NCI-H128 (cell line): Measurements from ENCODE around the gene NPEPL1.

Experiments
- DNase-seq: peaks from one replicate; lab custom pipeline; 2025; ENCODE audit not compliant: unreplicated experiment; lab: John Stamatoyannopoulos, UW

NPEPL1 gene

DNA sequence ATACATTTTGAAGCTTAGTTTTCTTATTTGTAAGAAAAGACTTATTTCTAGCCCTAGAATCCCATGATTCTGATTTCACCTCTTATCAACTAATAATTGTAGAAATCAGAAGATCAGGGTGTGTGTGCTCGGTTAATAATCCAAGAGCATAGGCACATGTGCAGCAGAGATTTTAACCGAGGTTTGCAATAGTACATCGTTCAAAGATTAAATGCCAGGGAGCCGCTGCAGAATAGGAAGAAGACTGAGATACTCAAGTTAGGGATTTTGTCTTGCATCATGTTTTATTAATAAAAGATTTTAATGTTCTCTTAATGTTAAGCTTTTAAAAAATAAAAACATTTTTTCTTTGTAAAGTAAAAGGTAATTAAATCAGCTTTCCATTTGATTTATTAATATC is 34.6 kb upstream of the NPEPL1 start:
- no peak for DNase-seq

DNA sequence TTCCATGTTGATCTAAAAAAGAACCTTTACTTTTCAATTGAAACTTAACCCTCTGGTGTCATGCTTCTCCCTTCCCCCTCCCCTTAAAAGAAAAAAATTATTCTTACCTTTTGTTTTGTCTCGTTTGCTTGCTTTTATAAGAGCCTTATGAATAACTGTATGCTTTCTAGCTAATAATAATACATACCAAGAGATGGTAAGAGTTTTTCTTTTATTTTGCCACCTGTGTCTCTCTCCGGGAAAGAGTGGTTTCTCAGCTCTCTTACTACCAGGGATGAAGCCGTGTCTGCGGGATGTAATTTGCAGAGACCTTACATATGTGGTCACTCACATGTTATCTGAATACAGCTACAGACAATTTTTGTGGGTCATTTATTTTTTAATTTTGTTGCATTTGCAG is 33.8 kb upstream of the NPEPL1 start:
- DNase-seq: no peak

DNA sequence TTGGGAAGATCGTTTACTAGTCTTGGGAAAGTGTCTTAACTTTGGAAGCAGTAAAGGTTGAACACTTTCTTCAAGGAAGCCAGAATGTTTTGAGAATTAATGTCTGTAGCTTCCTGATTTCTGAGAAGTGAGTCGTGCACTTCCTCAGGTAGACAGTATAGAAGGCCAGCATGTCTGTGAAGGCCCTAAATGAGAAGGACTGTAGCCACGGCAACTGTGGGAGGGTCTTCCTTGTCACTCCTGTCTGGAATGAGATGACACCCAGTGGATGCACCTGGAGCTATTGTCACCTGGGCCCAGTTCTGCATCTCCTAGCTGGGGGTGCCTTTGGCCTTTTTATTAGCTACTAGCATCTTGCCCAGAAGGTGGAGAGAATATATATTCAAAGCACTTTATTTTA is 32.8 kb upstream of the NPEPL1 start:
- DNase-seq: no peak

DNA sequence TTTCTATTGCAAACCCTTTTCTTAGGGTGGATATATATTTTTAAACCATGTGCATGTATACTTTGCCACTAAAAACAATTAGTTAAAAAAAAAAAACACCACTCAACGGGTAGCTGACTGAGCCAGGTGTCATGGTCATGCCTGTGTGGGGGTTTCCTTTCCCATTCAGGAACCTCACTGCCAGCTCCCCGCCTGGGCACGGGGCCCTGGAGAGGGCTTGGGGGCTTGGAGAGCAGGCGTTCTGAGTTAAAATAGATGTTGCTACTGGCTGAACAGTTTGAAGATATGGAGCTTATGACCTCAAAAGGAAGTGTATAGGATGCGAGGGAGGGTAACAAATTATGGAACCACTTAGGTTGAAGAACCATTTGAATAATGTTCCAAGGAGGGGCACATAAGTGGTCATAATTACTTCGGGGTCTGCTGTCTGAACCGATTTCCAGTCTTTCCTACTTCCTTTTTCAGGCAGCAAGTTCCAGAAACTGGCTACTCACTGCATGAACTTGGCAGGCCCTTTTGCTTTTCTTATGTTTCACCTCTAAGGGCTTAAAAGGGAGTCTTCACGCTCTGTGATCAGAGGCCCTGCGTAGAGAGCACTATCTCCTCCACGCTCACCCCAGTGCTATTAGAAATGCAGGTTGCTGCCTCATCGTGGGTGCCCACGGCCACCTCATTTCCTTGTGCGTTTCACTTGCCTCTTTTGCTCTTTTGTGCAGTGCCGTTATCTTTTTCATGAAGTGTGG is 31.6 kb upstream of the NPEPL1 start:
- no peak for DNase-seq

DNA sequence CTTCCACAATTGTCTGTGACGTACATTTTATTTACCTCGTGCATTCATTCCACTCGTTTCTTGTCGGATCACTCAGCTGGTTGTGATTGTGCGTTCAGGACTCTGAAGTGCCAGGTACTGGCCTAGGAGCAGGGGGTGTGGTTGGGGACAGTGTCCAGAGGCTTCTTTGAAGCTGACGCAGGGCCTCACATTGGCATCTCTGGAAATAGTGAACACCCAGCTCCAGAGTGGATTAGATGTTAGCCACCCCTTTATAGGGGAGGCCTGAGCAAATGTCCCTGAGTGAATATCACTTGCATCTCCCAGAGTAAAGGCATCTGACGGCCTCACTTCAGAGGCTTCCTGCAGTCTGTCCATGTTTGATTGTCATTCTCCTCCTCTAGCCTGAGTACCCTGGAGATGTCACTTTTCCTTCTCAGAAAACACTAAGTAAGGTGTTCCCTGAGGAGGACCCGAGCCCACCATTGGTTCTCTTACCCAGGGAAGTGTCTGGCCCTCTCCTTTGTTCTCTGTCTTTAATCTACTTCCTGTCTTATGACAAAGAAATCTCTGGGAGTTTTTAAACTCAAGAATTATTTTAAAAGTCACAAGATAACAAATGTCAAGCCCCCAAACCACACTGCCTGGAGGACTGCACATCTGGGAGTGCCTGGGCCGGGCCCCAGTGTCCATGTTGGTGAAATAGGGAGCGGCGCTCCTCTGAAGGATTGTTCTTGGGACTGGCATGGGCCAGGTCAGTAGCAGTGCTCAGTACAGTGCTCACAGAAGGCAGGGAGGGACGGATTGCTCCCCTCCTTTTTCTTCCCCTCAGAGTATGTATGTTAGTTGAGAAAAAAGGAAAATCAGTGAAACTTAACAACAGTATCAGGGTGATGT is 30.8 kb upstream of the NPEPL1 start:
- DNase-seq: no peak

DNA sequence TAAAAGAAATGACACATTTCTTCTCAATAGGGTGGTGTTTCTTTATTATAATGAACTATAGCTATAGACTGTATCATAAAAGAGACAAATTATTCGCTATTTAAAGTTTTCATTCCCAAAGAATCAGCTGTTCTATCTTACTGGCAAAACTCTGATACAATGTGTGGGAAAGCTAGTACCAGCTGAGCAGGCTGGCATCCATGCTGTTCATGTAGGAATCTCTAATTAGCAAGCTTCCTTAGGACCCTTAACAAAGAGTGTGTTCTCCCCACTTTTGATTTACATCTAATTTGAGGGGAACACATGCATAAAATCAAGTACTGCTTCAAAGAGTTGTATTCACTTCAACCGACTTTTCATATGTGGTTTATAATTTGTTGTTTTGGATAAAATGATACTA is 28.3 kb upstream of the NPEPL1 start:
- DNase-seq: no peak

DNA sequence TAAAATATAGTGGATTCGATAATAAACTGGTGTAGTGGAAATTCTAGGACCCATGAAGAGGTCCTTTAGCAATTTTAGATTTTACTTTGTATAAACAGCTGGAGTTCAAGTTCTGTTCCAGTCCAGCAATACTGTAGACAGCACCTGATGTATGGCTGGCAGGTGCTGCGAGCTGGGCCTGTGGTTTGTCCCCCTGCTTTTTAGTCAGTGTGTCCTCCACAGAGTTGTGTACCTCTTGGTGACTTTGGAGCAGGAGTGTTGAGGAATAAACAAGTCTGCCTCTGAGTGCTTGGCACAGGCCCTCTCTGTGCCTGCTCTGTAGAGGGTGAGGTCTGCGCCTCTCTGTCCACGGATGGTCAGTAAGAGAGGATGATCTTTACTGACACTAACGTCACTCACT is 27.7 kb upstream of the NPEPL1 start:
- no peak for DNase-seq

DNA sequence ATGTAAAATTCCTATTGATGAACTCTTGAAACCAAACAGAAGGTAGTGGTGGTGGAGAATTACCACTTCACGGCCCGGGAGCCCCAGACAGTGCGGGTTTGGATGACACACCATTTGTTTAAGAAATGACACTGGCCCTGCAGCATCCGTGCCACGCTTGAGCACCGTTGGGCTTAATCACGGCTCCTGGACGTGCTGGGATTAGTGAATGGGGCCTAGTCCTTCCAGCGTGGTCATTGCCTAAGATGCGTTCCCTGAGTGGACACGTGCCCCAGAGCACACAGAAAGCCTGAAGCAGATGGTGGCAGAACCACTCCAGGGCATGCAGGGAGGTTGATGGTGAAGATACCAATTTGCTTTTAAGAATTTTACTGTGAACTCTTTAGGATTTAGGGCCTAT is 27.0 kb upstream of the NPEPL1 start:
- no peak for DNase-seq

DNA sequence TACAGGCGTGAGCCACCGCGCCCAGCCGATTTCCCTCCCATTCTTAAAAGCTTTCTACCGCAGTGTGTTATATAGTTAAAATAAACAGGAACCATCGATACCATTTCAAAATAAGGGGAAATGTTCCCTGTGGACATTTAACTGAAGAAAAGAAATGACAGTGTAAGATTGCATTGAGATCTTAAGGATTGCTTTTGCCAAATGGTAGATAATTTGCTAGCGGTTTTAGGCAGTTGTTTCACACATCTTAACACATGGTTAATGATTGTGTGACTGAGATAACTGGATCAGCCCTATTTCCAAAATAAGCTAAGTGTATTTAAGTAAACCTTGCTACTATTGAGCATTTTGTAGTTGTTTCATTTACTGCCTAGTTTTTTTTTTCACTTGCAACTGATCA is 25.9 kb upstream of the NPEPL1 start:
- DNase-seq: no peak

DNA sequence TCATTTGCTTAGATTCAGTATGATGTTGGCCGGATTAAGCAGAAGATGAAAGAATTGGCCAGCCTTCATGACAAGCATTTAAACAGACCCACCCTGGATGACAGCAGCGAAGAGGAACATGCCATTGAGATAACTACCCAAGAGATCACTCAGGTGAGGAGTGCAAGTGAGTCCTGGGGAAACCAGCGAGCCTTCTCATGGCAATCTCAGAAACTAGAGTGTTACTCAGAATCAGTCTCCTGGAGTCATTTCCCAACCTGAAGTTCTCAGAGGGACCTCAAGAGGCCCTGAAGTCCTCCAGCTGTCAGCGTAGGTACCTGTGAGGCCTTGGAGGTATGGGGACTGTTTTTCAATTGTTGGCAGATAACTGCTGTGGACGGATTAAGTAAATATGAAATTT is 24.6 kb upstream of the NPEPL1 start:
- DNase-seq: no peak

DNA sequence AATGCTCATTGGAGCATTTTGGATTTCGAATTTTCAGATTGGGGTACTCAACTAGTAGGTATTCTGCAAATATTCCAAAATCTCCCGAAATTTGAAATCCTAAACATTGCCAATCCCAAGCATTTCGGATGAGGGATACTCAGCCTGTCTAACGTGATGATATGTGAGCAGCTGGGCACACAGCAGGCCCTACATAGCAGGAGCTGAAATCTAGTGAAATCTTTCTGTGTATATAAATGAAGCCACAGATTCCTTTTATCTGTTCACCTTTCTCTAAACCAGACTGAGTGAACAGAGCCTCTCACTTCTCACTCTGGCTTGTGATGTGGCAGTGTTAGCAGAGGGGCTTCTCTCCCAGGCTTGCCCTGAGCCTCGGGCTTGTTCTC is 23.7 kb upstream of the NPEPL1 start:
- no peak for DNase-seq

DNA sequence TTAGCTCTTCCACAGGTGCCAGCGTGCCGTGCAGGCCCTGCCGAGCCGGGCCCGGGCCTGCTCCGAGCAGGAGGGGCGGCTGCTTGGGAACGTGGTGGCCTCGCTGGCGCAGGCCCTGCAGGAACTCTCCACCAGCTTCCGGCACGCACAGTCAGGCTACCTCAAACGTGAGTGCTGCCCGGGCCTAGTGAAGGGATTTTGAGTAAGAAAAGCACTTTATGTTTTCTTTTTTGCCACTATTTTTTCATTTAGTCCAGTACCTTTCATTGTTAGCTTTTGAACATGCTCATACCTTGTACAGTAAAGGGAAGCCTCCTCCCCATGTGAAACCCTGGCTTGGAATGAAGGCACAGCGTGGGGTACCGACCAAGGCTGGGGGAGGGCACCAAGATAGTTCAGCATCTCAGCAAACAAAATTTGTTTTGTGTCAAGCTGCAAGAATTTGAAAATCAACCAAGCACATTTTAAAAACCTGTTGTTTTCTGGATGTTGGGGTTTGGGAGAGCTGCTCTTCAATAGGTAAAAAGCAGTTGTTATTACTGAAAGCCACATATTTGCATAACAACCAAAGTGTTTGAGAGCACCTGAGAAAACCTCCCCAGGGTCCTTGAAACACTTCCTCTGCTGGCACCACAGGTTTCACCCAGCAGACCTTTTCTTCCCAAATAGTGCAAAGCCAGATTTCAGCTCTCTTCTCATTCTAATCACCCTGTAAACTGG is 23.2 kb upstream of the NPEPL1 start:
- DNase-seq: no peak

DNA sequence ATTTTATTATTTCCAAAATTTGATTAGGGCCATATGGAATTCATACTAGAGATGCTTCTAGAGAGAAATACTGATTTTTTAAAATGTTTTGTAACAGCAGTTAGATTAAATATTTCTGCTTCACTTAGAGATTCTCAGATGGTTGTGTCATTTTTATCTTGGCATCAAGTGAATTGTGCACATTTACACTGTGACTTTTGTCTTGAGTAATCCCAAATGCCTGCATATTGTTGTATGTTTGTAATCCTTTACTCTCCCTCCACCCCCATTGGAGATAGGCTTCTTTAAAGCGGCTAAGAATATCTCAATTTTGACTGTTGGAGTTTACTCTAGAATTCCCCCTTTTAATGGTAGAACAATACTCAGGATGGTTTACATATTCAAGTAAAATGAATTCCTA is 22.5 kb upstream of the NPEPL1 start:
- DNase-seq: no peak

DNA sequence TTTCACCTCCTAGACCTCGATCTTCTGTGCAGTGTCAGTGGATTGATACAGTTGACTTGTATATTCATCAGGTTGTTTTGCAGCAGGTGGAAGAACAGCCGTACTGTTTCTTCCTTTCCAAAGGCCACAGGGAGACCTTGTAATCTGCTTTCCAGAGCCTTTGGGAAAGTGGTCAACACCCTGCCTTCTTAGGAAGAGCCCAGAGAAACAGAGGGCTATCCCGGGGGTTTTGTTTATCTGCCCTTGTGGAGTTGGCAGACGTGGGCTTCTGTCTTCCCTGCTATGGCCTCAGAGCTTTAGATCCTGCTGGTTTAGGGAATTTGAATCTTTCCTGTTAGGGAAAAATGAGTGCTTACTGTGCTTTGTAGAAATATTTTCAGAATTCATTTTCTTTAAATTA is 21.9 kb upstream of the NPEPL1 start:
- DNase-seq: no peak

DNA sequence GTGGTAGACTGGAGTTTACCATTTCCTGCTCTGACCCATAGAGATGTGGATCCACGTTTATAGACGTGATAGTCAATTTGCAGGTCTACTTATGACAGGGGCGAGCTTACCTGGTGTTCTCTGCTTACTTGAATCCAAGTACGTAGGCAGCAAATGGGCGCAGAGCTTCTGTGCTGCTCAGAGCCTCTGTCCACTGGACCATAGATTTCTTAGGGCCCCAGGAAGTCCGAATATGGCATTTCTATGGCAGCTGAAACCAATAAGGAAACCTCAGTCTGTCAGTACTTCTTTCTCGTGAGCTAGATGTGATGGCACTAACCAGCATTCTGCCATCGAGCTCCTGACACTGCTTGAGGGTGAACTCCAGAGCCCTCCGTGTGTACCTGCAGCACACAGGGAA is 19.5 kb upstream of the NPEPL1 start:
- DNase-seq: no peak

DNA sequence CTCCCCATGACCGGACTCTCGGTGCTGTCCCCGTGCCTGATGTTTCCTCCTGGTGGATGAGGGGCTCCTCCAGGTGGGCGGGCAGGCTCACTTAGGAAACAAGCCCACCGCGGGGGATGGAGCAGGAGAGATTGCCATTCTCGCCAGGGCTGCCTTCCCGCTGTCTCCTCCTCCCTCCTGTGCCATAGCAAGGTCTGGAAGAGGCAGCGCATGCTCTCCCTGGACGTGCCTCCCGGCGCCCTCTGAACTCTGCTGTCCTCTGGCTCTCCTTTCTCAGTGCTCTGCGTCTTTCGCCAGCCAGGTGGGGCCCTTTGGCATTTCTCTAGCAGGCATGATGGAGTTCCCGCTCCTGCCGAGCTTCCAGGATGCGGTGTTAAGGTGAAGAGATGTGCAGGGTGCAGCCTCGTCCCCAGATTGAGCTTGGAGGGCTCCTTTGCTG is 17.4 kb upstream of the NPEPL1 start:
- no peak for DNase-seq

DNA sequence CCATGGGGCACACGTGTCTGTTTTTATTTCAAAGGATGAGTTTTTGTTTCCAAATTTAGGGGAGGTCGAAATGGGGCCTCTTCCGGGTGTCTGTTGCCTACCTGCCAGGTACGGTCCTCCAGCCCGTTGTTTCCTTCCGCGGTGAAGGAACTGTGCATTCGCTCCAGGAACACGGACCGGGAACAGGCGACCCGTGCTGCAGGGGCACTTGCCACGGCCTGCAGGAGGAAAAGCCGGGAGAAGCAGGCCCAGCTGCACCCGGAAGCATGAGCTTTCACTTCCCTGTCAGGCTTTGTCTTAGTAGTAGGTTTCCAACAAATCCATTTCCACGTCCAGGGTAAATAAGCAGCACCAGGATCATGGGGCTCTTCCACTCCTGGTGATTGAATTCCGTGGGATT is 17.0 kb upstream of the NPEPL1 start:
- no peak for DNase-seq

DNA sequence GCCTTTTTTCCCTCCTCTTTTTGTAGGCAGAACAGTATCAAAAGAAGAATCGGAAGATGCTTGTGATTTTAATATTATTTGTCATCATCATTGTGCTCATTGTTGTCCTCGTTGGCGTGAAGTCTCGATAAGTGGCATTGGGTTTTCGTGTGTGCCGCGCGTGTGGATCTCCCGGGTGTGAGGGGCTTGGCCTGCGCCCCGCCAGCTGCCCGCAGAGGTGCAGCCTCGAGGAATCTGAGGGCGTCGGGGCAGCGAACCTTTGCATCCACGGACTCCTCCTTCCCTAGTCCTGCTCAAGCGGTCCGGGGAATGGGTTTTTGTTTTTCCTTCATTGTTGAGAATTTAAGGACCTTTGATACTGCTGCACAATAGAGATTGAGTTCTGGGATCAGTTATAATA is 16.4 kb upstream of the NPEPL1 start:
- no peak for DNase-seq

DNA sequence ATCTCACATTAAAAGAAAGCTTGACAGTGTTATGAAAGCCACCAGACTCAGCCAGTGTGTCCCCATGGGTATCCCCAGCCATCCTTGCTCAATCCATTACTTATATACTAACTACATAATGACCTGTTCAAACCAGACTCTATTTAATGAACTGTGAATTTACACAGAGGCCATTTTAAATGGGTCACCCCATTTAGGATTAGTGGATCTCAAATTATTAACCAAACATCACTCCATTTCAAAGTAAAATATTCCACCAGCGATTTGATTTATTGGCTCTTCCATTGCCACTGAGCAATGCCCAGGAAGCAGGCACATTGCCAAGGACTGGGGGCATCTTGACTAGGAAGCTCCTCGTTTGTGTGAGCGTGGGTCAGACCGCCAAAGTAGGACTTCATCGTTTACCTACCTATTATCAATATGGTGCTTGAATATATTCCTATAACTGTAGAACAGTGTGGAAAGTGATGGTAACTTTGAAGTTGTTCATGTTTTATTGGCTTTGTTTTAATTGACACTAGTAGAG is 15.5 kb upstream of the NPEPL1 start:
- no peak for DNase-seq

DNA sequence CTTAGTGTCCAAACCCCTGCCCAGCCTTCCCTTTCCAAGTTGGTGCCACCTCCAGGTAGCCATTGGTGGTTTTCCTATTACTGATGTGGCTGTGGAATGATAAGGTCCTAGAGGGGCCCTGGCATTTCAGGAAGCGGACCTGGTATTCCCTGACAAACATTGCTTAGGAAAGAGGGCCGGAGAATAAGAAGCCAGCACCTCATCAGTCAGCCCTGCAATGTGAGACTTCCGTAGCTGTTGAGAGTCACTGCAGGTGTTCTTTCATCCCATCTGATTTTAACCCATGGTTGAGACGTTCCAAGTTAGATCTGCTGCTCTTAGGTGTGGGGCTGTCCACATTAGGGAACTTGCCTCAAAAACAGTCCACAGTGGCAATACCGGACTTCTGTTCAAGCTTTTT is 14.8 kb upstream of the NPEPL1 start:
- no peak for DNase-seq

DNA sequence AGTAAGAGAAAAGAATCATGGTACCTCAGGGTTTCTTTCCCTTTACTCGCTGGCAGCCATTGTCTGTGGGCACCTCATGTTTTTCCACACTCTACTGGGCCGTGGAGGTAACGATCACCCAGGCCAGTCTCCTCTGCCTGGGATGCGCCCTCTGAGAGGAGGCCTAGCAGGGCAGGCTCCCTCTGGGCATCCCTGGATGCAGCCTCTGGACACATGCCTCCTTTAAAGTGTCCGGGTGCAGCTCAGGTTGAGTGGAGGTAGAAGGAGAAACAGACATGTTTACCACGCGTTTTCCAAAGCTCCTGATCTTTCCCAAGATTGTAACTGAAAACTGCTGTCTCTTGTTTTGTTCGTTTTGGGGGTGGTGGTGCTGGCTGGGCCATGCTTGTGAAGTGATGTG is 13.8 kb upstream of the NPEPL1 start:
- no peak for DNase-seq
